Esophagus muscularis mucosa (tissue), 4 donors: Measurements from ENCODE around the gene POU2F2. TPM values are rescaled to one million over a fixed set of nuclear protein-coding genes. Genes with fewer than 3 reads are reported as not detected.

ENCODE experiments used
- small RNA-seq, 3 donors: library from RNA; depleted of rRNA; stranded (forward); fragments of <200 nt; gene quantifications; one replicate each; pipeline ENCODE3, GENCODE V24; 2016
- total RNA-seq, 4 donors: library from RNA; depleted of rRNA; stranded (reverse); fragments of >200 nt; gene quantifications; one replicate each; pipeline versions ENCODE4 v1.1.0 to v1.2.1, GENCODE V29; 2016

Gene POU2F2
- total RNA-seq, 4 donors from 2014 or later: 0.52 to 2.5 (median 1.5) TPM

Small RNAs within 50 kb of the gene (small RNA-seq; reads per million reads assigned to genes)
- 0 reads per million in 3 donors for gene MIR4323

Other genes starting within 250 kb of the POU2F2 start
- gene ARHGEF1, start 249.3 kb downstream of the POU2F2 start, total RNA-seq: 10 to 100 TPM; 54.5 to 71.8 (median 59.7) TPM
- gene ERFL, start 204.0 kb downstream of the POU2F2 start, total RNA-seq: under 1 TPM in 3 of 4 donors, not detected in 1; 0.32 to 0.42 (median 0.33) TPM
- gene RABAC1, start 173.1 kb downstream of the POU2F2 start, total RNA-seq: 100 to 1,000 TPM; 142 to 250 (median 201) TPM
- gene ATP1A3, start 138.2 kb downstream of the POU2F2 start, total RNA-seq: 1 to 10 TPM; 2.1 to 4.3 (median 3.5) TPM
- 10 to 100 TPM in 2 of 4 donors, 1 to 10 TPM in 2; 8.6 to 27.6 (median 13.8) TPM for gene GRIK5, start 62.2 kb downstream of the POU2F2 start, total RNA-seq
- 10 to 100 TPM; 15.0 to 28.4 (median 21.7) TPM for gene ZNF574, start 56.3 kb downstream of the POU2F2 start, total RNA-seq
- gene DEDD2, start 85.2 kb upstream of the POU2F2 start, total RNA-seq: 10 to 100 TPM; 22.0 to 42.1 (median 31.2) TPM
- gene ZNF526, start 87.9 kb upstream of the POU2F2 start, total RNA-seq: 1 to 10 TPM; 4.3 to 8.6 (median 7.1) TPM
- gene GSK3A, start 110.2 kb upstream of the POU2F2 start, total RNA-seq: 10 to 100 TPM; 33.8 to 46.1 (median 41.8) TPM
- 10 to 100 TPM; 16.6 to 38.8 (median 35.5) TPM for gene ERF, start 122.7 kb upstream of the POU2F2 start, total RNA-seq
- 10 to 100 TPM; 37.8 to 74.2 (median 56.3) TPM for gene CIC, start 136.8 kb upstream of the POU2F2 start, total RNA-seq
- gene PRR19, start 169.7 kb upstream of the POU2F2 start, total RNA-seq: under 1 TPM in 2 of 4 donors, not detected in 2; 0.17 to 0.50 TPM
- 1 to 10 TPM in 3 of 4 donors, under 1 TPM in 1; 0.83 to 8.6 (median 7.2) TPM for gene PAFAH1B3, start 170.2 kb upstream of the POU2F2 start, total RNA-seq
- gene TMEM145, start 180.9 kb upstream of the POU2F2 start, total RNA-seq: not detected
- gene MEGF8, start 193.2 kb upstream of the POU2F2 start, total RNA-seq: 10 to 100 TPM; 18.2 to 46.2 (median 25.5) TPM